NCI-H510A treated with DMSO at 0.1 percent for 48 hours (cell line): ENCODE results near the gene LSP1.

Source experiments
- DNase-seq: peaks from one replicate; lab custom pipeline; 2025; lab: John Stamatoyannopoulos, UW

The LSP1 gene

DNA sequence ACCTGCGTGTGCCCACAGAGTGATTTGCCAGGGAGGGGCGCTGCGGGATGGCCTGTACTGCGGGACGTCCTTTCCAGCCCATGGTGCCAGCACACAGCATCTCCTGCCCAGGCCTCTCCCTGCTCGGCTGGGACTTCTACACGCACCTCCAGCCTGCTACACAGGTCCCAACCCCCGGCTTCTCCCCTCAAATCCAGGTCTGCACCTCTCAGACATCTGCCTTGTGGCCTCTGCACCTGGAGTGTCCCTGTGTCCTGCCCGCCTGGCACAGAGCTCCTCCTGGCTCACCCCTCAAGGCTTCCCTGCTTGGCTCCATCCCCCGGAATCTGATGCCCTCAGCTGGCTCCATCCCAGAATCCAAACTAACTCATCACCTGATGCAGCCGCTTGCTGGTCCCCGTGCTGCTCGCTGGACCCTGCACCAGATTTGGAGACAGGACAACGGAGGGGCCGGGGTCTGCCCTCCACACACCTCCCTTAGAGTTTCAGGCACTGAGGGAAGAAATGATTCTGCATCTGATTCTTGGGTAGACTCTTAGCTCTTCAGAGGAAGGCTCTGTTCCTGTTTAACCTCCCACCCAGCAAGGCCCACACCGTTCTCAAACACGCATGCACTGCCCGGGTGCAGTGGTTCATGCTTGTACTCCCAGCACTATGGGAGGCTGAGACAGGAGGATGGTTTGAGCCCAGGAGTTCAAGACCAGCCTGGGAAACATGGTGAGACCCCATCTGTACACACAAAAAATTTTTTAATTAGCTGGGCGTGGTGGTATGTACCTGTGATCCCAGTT lies 4.0 kb upstream of the LSP1 start:
- no peak for DNase-seq

DNA sequence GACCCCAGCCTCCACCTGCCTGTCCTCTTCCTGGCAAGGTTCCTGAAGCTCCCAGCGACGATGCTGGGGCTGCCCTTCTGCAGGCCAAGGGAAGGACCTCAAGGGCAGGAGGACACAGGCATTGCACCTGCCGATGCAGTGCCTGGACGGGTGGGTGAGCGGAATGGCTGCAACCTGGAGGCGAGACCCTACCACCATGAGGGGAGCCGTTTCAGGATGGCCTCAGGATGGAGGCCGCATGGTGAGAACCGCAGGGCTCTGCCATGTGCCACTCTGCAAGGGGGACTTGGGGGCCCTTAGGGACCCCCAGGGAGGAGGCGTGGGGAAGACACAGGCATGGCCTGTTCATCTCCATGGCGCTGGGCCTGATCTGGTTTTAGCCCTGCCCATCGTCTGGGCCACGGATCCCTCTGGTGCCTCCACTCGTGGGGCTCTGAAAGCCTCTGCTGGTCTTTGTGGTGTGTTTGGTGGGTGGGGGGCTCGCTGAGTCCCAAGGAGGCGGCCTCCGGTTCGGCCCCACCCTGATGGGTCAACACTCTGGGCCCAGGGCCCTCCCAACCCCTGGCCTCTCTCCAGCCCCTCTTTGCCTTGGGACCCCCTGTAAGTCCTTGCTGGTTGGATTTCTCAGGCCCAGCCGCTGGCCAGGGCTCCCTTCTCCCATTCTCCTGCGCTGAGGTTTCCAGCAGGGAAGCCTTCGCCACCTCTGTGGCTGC lies 1.3 kb upstream of the LSP1 start:
- DNase-seq: no peak

DNA sequence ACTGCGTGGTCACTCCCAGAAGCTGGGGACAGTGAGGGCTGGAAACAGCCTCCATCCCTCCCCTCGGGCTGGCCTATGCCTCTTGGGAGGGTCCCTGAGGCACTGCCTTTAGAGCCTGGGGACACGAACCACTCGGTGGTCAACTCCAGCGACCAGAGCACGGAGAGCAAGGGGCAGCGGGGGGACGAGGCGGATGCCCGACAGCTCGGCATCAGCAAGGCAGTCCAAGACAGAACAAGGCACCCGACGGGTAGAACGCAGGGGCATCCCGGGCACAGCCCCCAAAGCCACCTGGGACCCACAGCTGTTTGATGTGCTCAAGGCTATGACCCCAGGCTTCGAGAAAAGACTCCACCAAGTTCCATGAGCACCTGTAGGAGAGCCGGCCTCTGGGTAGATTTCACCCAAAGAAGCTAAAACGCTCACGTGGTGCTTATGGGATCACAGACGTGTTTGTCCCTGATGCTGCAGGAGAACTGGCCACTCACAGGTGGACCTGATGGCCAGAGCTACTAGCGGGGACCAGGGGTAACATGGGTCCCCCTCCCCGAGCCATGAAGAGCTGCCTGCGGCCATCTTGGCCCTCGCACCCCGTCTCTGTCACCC lies 510 bp upstream of the LSP1 start:
- no peak for DNase-seq

DNA sequence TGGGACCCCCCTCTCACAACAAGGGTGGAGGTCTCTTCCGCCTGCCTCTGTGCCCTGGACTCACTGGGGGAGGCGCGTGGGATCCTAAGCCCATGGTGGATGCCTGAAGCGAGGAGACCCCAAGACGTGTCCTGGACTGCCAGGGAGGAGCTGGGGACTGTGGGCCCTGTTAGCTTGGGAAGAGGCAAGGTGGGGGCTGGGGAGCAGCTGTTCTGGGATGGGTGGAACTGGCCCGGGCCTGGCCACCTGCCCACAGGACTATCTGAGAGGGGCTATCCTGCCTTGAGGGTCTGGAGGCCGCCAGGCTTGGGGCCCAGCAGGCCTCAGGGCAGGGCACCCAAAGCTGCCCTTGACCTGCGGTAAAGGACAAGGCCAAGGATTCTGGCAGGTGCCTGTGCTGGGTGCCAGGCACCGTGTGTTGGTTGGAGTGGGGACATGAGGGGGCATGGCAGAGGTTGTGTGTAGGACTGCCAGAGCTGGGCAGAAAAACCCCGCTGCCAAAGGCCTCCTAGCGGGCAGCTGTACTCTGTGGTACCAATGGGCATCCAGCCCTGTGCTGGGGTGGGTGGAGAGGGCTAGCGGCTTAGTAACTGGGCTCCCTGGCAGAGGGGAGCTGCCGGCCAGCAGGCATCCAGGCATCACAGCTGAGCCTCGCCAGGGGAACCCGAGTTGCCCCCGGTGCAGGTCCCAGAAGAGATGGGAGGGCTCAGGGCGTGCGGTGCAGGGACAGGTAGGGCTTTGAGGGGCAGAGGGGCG lies 670 bp downstream of the LSP1 start:
- no peak for DNase-seq

DNA sequence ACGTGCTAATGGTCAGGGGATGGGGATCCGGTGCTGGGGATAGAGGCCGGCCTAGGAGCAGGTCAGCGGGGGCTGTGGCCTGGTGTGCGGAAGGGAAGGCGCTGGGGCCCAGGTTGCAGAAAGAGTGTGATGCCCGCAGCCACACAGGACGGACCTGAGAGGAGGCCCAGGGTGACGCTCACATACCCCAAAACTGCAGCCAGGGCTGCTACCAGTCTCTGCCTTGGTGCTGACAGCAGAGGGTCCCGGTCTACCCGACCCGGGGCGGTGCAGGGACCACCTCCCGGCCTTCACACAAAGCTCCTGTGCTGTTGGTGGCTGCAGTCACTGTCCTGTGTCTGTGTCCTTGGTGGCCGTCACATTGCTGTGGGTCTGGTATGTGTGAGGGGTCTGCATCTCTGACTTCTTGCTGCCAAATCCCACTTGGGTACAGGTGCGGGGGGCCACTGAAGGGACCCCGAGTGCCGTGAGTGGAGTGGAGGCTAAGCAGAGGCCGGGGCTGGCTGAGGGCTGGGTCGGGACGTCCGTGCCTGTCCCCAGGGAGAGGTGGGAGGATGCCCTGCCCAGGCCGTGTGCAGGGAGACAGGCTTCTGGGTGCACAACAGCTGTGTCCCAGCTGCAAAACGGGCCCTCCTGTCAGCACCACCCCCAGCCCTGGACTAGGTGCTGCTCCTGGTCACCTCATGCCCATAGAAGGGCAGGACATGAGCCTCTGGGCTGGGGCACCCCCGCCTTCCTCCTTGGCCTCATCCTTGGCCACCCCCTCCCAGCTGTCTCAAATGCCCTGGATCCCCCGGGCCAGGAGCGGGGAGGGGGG lies 1.5 kb downstream of the LSP1 start:
- DNase-seq: no peak

DNA sequence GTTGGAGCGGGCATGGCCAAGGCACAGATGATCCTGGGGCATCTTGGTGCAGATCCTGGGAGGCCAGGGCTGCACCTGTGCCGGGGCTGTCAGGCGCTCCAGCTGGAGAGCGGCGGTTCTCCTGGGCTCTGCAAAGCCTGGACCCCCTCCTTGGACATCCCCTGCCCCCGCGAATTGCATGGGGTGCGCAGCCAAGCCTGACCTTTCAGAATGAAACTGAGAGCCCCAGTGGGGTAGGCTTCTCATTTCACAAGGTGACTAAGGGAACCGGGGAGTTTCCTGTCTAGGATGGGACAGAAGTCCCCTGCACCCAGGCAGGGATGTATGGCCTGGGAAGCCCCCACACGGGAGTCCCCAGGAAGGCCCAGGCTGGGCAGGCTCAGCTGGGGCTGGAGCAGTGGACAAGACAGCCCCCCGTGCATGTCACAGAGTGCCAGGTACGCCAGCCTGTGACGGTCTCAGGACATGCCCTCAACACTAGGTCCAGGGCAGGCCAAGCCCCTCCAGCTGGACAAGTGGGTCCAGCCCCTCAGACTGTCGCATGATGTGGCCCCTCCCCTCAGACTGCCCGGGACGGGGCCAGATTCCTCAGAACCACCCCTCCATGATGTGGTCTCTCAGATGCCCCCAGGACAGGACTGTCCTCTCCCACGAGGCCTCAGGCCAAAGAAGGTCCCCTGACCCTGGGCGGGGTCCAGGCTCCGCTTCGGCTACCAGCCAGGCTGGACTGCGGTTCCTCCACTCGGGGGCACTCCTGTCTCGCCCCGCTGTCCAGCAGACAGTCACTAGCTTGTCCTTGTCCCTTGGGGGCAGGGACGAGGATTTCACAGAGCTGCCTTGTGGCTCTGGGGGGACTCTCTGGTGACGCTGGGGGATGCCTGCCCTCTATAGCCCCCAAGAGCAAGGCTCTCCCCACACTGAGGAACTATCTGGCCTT lies 2.3 kb downstream of the LSP1 start:
- no peak for DNase-seq

DNA sequence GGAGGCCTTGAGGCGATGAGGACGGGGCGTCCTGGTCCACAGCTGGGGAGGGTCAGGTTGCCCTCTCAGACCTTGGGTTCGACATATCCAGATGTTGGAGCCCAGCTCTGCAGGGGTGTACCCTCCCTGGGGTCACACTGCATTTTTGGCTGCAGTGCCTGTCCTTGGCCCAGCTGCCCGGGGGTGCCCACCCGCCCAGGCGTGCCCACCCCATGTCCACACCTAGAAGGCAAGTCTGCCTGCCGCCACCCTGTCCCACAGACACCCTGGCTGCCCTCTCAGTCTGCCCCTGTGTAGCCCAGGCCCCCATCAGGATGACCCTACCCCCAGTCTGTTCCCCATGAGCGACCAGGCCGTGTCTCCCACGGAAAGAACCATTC lies 3.0 kb downstream of the LSP1 start:
- no peak for DNase-seq

DNA sequence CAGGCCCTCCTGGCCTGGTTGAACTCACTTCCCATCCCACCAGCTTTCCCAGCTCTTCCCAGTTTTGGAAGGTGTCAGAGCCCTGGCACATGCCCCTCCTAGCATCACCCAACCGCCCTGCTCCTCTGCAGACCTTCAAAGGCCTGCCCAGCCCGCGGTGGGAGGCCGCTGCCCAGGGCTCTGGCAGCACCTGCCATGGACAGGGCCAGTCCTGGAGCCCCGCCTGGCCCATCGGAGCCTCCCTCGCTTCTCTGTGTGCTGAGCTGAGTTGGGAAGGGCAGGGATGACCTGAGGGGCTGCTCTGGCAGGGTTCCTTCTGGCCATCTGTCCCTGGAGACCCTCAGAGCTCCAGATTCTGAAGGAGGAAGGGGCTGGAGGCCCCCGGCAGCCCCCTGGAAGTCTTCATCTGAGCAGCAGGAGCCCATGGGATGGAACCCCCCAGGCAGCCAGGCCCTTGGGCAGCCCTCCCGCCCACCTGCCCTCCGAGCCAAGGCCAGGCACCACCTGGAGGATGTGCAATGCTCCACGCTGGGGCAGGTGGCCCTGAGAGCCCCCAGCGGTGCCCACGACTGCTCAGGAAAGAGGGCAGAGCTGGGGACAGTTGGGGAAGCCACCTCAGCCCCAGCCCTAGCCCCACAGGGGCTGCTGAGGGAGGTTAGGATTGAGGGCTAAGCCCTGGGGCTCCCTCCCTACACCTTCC lies 3.6 kb downstream of the LSP1 start:
- no peak for DNase-seq

DNA sequence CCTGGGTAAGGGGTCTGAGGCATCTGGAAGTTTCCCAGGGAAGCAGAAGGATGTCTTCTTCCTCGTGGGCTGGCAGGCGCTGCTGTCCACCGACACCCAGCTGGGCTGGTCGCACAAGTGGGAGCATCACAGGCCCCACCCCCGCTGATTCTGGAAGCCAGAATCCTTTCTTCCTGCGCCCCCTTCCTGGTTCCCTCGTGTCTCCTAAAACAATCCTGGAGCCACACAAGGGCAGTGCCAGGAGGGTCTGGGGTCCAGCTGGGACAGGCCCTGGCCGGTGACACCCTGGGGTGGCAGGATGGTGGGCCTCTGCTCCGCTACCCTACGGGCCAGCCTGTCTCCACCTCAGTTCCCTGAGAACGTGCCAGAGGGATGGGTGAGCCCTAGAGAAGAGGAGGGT lies 4.2 kb downstream of the LSP1 start:
- DNase-seq: no peak

DNA sequence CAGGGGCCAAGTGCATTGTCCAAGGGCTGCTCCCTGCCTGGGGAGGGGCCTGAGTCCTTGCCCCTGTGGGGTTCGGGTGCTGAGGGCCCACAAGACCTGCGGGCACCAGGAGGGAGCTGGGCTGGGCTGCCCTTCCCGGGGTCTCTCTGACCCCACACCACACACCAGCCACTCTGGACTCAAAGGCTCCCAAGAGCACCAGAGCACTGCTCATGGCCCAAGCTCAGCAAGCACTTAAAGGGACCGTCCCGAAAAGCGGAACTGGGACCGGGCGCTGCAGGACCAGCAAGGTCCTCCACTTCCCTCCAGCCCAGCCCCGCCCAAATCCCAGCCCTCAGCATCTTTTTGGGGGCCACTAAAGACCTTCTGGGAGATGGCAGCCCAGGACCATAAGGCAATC lies 5.3 kb downstream of the LSP1 start:
- DNase-seq: no peak

DNA sequence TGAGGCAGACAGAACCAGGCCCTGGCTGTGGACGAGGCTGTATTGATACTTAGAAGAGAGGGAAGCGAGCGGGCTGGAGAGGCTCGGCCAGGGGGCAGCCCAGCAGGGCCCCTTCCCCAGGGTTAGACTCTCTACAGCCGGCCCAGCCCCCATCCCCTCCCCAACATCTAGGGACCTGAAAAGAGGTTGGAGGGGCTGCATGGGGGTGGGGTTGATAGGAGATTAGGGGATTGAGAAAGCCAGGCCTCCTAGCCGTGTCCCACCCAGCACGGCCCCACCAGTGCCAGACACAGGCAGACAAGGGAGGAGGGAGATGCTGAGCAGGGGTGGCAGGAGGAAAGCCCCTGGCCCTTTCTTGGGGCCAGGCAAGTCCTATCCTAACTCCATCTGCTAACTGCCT lies 5.7 kb downstream of the LSP1 start:
- no peak for DNase-seq

DNA sequence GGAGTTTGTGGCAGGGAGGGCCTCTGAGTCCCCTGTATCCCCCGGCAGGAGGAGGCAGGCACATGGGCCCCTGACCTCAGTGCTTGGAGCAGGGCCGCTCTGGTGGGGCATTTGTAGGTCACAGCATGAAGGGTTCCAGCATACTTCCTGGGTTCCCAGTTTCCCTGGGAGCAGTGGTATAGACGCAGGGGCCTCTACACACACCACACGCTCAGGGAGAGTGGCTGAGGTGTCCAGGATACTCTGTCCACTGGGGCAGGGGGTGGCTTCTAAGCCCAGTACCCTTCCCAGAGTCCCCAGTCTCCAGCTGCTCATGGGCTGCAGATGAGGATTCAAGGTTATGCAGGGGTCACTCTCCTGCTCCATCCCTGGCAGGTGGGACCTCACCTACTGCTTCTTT lies 6.1 kb downstream of the LSP1 start:
- no peak for DNase-seq

DNA sequence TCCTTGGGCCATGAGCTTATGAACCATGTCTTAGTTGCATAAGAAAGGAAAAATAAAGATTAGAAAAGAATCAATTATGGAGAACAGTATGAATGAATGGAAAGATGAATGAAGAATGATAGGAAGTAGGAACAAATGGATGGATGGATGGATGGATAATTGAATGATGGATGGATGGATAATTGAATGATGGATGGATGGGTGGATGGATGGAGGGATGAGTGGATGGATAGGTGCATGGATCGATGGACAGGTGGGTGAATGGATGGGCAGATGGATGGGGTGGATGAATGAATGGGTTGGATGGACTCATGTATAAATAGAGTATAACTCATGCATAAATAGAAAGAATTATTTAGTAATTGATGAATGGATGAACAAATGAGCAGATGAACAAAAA lies 7.2 kb downstream of the LSP1 start:
- DNase-seq: no peak

DNA sequence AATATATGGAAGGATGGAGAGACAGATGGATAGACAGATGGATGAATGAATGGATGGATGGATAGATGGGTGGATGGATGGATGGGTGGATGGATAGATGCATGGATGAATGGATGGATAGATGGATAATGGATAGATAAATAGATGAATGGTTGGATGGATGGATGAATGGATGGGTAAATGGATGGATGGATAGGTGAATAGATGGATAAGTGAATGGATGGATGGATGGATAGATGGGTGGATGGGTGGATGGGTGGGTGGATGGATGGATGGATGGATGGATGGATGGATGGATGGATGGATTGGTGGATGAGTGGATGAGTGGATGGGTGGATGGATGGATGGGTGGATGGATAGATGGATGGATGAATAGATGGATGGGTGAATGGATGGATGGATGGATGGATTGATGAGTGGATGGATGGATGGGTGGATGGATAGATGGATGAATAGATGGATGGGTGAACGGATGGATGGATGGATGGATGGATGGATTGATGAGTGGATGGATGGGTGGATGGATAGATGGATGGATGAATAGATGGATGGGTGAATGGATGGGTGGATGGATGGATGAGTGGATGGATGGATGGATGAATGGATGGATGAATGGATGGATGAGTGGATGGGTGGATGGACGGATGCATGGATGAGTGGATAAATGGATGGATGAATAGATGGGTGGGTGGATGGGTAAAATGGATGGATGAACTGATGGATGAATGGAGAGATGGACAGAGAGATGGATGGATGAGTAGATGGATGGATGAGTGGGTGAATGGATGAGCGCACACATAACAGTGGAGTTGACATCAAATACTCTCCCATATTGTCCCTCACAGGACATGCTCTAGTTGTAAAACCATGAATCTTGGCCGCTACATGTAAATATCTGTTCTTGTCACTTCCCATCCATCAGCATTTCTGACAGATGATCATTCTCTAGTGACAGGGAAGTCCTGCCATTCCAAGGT lies 8.8 kb downstream of the LSP1 start:
- no peak for DNase-seq

DNA sequence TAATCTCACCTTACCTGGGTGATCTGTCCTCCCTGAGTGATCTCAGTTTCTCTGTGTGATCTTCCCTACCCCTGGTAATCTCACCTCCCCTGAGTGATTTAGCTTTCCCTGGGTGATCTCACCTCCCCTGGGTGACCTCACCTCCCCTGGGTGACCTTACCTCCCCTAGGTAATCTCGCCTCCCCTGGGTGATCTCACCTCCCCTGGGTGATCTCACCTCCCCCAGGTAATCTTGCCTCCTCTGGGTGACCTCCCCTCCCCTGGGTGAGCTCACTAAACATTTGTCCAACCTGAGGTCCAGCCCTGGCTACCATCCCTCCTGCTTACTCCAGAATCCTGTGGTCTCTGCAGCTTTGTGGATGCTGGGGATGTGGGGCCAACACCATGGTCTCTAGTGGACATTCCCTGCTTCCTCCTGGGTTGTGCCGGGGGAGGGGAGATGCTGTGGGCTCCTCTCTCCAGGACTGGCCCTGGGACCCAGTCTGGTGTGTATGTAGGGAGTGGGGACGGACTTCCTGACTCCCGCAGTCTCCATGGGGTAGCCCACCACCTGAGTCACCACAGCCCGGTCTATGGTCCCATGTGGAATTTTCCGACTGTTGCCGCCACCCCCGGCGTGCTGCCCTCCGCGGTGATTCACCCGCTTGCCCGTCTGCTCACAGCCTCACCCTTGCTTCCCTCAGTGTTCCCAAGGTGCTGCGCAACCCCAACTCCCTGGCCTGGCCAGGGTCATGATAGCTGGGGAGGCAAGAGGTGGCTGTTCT lies 9.9 kb downstream of the LSP1 start:
- DNase-seq: no peak

DNA sequence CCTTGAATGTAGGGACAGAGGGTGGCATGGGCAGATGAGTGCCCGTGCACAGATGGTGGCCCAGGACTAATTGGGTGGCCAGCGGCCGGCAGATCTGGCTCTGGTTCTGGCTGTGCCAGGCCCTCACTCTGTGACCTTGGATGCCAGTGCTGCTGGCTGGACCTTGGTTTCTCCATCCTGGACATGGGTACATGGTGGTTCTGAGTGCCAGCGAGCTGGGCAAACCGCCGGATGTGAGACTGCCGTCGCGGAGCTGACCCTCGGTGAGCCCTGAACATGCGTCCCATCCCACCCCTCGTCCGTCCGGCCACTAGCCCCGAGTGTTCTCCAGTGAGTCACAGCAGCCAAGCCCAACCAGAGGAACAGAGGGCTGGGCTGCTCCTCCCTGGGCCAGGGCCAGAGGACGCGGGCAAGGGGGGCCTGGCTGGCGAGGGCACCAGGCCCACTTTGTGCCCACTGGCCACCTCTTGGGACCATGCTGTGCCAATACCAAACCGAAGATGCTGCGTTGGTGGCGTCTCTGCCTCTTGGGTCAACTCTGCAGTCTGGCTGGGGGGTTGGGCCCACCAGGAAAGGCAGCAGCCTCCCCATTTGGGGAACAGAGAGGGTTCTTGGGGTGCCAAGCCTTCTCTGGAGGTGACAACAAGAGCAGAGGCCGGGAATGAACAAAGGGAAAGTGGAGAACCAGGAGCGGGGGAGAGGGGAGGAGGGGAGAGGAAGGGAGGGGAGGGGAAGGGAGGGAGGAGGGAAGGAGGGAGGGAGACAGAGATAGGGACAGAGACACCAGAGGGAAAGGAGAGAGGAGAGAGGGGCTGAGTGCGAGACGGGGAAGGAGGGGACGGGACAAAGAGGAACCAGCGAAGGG lies 10.7 kb downstream of the LSP1 start:
- DNase-seq: no peak

DNA sequence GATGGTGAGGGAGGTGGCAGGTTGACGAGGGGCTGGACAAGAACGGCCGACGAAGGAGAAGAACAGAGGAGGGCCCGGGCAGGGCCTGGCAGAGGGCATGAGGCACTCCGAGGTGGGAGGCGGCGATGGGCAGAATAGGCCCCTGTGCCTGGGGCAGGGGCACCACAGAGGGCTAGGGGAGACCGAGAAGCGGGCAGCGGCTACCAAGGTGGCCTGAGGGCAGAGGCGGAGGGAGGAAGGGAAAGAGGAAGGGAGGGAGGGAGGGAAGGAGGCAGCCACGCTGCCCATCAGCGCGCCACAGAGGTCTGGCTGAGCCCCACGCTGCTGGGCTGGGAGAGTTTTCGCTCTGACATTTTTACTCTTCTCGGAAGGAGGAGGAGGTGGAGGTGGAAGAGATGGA lies 11.3 kb downstream of the LSP1 start:
- no peak for DNase-seq
